NCI-H226 (cell line): ENCODE data around the gene PPIL6.
"Not testable (repeated sequence)": the region's sequence is repeated elsewhere in the genome, so short reads cannot be mapped to it uniquely, and the experiment has no call there.

ENCODE experiments used
- DNase-seq: peaks from one replicate; pipeline ENCODE4 v3.0.0-alpha.2; 2015

Gene PPIL6

GRCh38 chr6:109393886-109394281 lies 46.5 kb downstream of the PPIL6 start:
- peak; percentile 79 for DNase-seq

DNA sequence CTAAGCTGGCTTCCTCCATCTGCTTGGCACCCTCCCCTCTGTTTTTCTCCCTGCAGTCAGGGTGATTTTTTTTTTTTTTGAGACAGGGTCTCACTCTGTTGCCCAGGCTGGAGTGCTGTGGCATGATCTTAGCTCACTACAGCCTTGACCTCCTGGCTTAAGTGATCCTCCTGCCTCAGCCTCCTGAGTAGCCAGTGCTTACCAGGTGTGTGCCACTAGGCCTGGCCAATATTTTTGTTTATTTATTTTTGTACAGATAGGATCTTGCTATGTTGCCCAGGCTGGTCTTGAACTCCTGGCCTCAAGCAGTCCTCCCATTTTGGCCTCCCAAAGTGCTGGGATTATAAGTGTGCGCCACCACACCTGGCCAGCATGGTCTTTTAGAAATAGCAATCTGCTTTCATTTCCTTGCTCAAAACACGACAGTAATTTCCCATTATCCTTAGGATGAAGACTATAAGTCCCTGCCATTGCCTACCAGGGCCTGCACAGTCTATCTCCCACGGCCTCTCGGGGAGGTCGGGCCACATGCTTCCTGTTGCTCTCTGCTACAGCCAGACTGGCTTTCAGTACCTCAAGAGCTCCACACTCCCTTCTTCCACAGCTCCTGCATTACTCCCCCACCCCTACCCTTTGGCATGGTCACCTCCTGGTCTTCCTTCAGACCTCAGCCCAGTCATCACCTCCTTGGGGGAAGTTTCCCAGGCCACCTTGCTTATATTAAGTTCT lies 47.1 kb downstream of the PPIL6 start:
- peak; percentile 20 for DNase-seq

DNA sequence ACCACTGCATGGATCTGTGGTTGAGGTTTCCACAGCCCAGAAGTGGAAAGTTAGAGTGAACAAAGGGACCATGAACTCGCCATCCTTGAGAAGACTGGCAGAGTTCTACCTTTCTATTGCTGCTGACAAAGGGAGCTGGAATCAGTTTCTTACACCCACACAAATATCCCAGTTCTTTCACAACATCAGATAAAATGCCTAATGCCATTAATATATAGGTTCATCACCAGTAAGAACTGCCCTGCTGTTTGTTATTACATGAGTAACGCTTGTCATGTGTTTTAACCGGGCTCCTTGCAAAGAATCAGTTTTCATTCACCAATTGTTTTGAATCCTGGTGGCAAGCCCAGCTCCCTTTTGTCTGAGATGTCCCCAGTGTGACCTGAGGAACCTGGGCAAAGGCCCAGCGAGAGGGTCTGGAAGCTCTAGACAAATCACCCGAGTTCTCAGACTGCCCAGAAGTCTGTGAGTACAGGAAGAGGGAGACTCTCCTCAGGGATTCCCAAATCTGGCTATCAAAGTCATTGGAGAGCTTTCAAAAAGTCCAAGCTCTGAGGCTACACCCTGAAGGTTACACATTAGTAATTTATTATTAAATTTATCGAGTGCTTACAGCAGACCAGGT lies 50.7 kb downstream of the PPIL6 start:
- no peak for DNase-seq

DNA sequence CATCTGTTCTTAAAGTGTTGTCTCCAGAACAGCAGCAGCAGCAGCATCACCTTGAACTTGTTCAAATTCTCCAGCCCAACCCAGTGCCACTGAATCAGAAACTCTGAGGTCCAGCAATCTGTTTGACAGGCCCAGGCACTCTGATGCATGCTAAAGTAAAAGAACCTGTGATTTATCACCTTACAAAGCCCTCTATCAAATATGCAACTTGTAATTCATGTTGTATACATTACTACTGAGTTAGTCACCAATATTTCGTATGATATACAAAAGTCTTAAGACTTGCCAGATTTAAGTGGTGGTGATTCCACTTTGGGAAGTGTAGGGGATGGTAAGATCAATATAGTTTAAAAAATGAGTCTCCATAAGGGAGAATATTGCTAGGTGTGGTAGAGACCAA lies 52.2 kb downstream of the PPIL6 start:
- DNase-seq, result no peak

DNA sequence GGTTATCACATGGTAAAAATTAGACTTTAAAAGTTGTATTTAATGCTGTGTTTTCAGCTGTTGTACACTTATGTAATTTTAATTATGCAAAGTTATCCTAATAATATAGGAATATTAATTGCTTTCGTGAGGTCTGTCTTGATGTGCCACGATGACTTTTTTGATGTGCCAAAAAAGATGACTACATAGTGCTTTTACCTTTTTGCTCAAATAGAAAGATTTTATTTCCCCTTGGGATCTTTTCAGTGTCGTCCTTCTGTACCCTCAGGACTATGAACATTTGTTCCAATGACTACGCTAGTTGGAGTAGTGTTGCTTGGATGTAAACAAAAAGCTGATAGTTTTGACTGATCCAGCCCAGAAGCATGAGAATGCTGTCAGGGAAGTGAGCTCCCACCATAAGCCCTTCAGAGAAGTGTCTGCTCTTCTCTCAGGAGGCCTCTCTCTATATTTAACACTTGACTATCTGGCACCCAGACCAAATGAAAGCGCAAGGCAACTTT lies 56.9 kb downstream of the PPIL6 start:
- no peak for DNase-seq

DNA sequence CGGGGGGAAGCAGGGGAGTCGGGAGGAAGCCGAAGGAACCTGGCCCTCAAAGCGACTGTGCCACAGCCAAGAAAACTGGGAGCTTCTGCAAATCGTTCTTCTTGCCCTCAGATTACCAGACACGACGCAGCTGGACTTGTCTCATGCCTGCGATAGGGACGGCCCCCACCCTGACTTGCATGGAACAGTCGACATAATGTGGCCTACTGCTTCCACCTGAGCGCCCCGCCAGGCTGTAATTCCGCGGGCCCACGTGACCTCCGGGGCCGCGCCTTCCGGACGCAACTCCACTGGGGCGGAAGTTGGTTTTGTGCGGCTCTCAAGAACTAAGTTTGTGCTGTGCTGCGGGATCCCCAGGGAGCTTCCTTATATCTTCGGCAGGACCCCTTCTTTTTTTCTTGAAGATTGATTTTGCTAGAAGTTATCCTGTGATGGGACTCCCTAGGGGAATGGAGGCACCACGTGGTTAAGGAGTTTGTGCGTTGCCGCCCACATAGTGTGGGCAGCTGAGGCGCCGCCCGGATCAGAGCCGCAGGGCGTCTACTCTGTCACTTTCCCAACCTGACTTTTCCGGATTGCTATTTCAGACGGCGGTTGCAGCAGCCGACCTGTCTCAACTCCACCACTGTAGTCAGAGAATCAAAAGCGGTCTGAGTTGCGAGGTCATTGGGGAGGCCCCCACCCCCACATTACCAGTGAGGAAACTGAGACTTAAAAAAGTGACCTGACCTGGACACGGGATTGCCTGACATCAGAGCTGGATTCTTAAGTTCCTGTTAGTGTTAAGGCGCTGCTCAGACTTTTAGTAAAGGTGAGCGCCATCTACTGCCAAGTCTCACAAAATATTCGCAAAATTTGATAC lies 57.6 kb downstream of the PPIL6 start:
- peak; percentile 92 for DNase-seq

DNA sequence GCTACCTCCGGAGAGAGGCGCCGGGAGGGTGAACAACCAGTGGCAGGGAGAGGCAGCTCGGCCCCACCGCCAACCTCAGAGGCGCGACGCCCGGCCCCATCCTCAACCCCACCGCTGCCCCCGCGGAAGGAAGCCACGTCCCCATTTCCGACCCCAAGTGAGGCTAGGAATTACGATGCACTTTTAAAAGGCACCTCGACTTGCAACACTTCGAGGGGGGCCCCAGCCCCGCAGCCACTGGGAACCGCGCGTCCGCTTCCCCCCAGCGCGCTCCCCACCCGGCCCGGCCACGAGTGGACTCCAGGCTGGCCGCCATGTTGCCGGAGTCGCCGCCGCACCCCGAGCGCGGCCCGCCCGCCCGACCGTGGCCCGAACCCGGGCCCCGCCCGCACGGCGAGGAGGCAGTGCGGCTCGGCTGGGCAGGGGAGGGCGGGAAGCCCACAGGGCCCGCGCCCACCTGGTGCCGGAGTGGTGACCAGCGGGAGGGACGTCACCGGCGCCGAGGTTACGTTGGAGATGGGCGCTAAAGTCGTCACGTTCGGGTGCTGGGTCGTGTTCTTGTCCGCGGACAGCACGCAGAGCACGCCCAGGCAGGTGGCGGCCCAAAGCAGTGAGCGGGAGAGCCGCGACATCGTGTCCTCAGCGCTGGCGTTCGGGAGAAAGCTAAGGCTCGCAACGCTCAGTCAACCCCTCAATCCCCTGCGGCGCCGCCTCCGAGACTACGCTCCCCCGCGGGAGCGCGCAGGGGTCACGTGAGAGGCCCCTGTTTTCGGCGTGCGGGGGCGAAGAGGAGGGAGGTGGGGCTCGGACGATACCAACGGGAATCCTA lies 58.5 kb downstream of the PPIL6 start, which contains the start of gene CD164:
CD164 (minus strand) TSS at position 721 of the 829 bp plus-strand sequence; CDS start at position 632, 89 bp downstream.
- peak; percentile 93 for DNase-seq

DNA sequence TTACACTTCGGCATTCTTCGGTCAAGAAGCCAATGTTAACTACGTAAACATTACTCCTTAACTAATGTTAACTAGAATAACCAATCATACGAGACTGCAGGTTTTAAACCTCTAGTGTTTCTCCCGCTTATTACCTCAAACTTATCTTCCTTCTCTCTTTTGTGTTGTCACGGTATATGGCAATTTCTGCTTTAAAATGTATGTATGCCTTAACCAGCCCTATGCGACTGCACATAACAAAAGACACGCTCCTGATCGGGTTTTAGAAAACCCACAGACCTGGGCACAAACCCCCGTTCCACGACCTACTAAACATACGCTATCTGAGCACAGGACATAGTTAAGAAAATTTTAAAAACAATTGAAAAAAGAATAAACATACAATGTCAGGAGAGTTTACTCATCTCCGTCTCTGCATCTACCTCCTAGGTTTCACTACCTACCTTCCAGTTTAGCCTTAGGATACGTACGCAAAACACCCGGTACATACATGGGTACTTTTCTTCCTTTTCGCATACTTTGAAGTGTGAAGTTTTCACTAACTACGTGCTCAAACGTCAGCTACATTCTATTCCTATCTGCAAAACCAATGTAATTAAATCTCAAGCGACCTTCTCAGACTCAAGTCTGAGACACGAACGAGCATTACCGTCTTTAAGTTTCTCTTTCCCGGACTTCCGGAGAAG lies 59.2 kb downstream of the PPIL6 start:
- no peak for DNase-seq

DNA sequence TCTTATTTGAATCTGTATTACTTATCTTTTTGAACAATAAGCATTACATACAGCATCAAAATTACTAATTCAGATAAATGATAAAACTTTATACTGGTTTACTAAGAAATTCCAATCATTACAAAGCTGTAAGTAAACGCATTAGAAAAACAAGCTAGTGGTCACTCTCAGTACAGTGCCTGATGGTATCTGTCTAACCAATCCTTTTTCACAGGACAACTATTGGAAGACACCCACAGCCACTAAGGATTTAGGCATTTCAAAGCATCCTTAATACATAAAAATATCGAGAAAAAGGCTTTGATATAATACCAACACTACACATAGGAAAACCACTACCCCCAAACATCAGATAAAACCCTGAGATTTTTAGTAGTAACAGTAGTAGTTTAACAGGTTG lies 60.7 kb downstream of the PPIL6 start:
- no peak for DNase-seq

DNA sequence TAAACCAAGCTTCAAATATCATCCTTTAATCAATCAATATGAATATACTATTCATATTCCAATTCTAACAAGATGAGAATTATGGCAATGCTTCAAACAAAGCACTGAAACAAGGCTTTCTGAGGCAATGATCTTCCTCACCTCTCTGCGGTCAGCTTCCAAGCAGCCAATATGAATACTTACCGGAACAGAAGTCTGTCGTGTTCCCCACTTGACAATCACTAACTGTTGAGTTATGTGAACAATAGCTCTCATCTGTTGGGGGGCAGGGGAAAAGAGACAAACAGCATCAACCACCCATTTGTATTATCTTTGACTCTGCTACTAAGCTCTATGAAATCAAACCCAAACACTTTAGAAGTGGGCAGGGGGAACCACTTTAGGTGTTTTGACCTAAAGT lies 62.7 kb downstream of the PPIL6 start:
- no peak for DNase-seq

- DNase-seq, result no peak
Measured at GRCh38 chr6:109374326-109374892, 66.0 kb downstream of the PPIL6 start.

- no peak for DNase-seq
Measured at GRCh38 chr6:109373762-109374161, 66.7 kb downstream of the PPIL6 start.

- DNase-seq, result no peak
Measured at GRCh38 chr6:109373331-109373730, 67.1 kb downstream of the PPIL6 start.

DNA sequence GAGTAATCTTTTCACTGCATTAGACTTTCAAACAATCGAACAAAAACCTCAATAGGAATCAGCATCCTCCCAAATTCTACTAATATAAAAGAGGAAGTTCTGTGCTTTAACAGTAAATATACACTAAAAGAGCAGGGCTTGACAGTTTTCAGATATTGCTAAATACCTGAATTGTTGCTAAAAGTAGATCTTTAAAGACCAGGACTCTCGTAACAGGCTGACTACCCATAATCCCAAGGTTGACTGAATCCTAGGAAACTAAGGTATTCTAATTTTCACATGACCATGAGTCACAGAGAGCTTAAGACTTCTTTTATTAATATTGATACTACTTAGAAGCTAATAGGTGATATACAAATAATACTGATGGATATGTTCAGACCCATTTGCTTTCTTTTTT lies 68.3 kb downstream of the PPIL6 start:
- no peak for DNase-seq

DNA sequence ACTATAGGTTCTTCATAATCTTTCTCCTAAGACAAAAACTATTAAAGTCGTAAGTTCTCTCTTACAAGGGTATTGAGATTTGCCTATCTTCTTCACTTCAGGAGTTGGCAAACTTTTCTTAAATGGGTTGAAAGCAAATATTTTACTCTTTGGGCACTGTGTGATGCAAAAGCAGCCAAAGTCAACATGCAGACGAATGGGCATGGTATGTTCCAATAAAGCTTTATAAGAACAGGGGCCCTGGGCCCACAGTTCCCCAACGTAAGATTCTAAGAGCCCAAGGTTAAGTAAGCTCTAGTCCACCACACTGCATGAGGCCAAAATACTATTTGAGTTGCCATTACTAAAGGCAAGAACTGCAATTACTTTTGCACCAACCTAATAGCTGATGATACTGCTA lies 69.6 kb downstream of the PPIL6 start:
- DNase-seq, result no peak

- no peak for DNase-seq
Measured at GRCh38 chr6:109370336-109370735, 70.1 kb downstream of the PPIL6 start.

- DNase-seq, result no peak
Measured at GRCh38 chr6:109369728-109370127, 70.7 kb downstream of the PPIL6 start.

- DNase-seq, result not testable (repeated sequence)
Measured at GRCh38 chr6:109364382-109365078, 75.9 kb downstream of the PPIL6 start.

DNA sequence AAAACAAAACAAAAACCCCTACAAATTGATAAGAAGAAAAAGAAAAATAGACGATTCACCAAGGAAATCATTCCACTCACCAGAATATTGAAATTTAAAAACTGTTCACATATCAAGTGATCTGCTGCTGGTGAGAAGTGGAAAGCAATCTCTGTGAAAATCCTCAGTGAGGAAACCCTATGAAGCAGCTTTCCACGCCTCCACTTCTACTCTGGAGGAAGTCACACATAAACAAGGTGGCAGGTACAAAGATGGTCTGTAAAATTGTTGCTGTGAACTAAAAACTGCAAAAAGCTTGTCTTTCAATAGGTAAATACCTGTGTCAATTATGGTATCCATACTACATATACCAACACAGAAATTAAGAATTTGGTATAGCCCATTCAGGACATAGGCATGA lies 76.7 kb downstream of the PPIL6 start:
- no peak for DNase-seq

GRCh38 chr6:109362102-109362884 lies 78.1 kb downstream of the PPIL6 start:
- no peak for DNase-seq
